ENCODE measurements around the gene TESMIN.

- TF ChIP-seq CTCF (IDR thresholded peaks at IDR 0.05) (no peak), POLR2AphosphoS5 (IDR thresholded peaks at IDR 0.05) (no peak), POLR2A (IDR thresholded peaks at IDR 0.05) (no peak)
These were observed 355 bp downstream of the TESMIN start for GRCh38 chr11:68751004-68751325.

Measured in transverse colon (tissue), 4 donors.